RWPE2 (cell line): Measurements from ENCODE around the gene LAIR1.

Experiments used
- ATAC-seq: fragments of 200-7000 bp; cut with Tn5 transposase; 3 replicates; pipeline ENCODE4 v1.9.1; 2021; ENCODE audit warnings: low read depth
- DNase-seq: peaks from one replicate; pipeline ENCODE4 v3.0.0-alpha.2; 2020; ENCODE audit warnings: low spot score
- H3K27ac ChIP-seq: fragments of 450-650 bp; 2 replicates; pipeline ENCODE4 v1.5.1; 2017; ENCODE audit warnings: mild to moderate bottlenecking; ENCODE audit not compliant: poor library complexity, severe bottlenecking
- H3K27me3 ChIP-seq: fragments of 250-450 bp; sonication (Bioruptor Pico); 2 replicates; pipeline ENCODE4 v1.5.1; 2021; ENCODE audit warnings: mild to moderate bottlenecking, moderate library complexity; ENCODE audit not compliant: insufficient read depth, poor library complexity, severe bottlenecking
- H3K36me3 ChIP-seq: fragments of 250-450 bp; sonication (Bioruptor Pico); 2 replicates; pipeline ENCODE4 v1.5.1; 2020; ENCODE audit warnings: low read depth, mild to moderate bottlenecking, moderate library complexity
- H3K4me1 ChIP-seq: fragments of 250-450 bp; sonication (Bioruptor Pico); 2 replicates; pipeline ENCODE4 v1.5.1; 2021; ENCODE audit warnings: mild to moderate bottlenecking, moderate library complexity; ENCODE audit not compliant: insufficient read depth, poor library complexity, severe bottlenecking
- H3K4me3 ChIP-seq: fragments of 250-450 bp; sonication (Bioruptor Pico); 2 replicates; pipeline ENCODE4 v1.5.1; 2021; ENCODE audit warnings: mild to moderate bottlenecking, moderate library complexity; ENCODE audit not compliant: severe bottlenecking
- H3K9me3 ChIP-seq: fragments of 250-450 bp; sonication (Bioruptor Pico); 2 replicates; pipeline ENCODE4 v1.5.1; 2021; ENCODE audit warnings: mild to moderate bottlenecking, moderate library complexity; ENCODE audit not compliant: severe bottlenecking
- CTCF ChIP-seq: fragments of 450-650 bp; IDR thresholded peaks from one replicate; pipeline ENCODE4 v1.5.1; 2017; ENCODE audit warnings: mild to moderate bottlenecking, moderate library complexity; ENCODE audit not compliant: poor library complexity, severe bottlenecking

LAIR1 gene

GRCh38 chr19:54317108-54317964, 47.4 kb downstream of the LAIR1 start:
- H3K27ac ChIP-seq: no peak overlapping the region
- no peaks in the 10 kb centered on the region for H3K9me3 ChIP-seq
- ATAC-seq: no peak
- no peak for DNase-seq
- H3K27me3 ChIP-seq: peaks cover 7% of the 10 kb centered on the region
- H3K4me3 ChIP-seq: no peak overlapping the region
- no peaks in the 10 kb centered on the region for H3K4me1 ChIP-seq
- no peak for TF ChIP-seq CTCF
- H3K36me3 ChIP-seq: no peaks in the 10 kb centered on the region

GRCh38 chr19:54316746-54317107, 48.0 kb downstream of the LAIR1 start:
- no peaks in the 10 kb centered on the region for H3K9me3 ChIP-seq
- H3K27ac ChIP-seq: no peak overlapping the region
- no peaks in the 10 kb centered on the region for H3K4me1 ChIP-seq
- TF ChIP-seq CTCF: no peak
- H3K4me3 ChIP-seq: no peak overlapping the region
- peaks cover 7% of the 10 kb centered on the region for H3K27me3 ChIP-seq
- no peak for DNase-seq
- H3K36me3 ChIP-seq: no peaks in the 10 kb centered on the region
- no peak for ATAC-seq

- DNase-seq: no peak
- no peaks in the 10 kb centered on the region for H3K9me3 ChIP-seq
- ATAC-seq: no peak
- H3K4me1 ChIP-seq: no peaks in the 10 kb centered on the region
- H3K36me3 ChIP-seq: no peaks in the 10 kb centered on the region
- no peak for TF ChIP-seq CTCF
- no peak overlapping the region for H3K27ac ChIP-seq
- no peak overlapping the region for H3K4me3 ChIP-seq
- peaks cover 7% of the 10 kb centered on the region for H3K27me3 ChIP-seq
These were observed 48.8 kb downstream of the LAIR1 start for GRCh38 chr19:54315956-54316355.

GRCh38 chr19:54312436-54313377, 52.0 kb downstream of the LAIR1 start, which contains the start of gene LILRA5:
Gene LILRA5 (minus strand): TSS chr19:54313166. CDS start chr19:54313019, 147 bp downstream.
- ATAC-seq (no peak), DNase-seq (no peak)
- H3K27me3 ChIP-seq: peaks cover 7% of the 10 kb centered on the region
- no peak within 1 kb of the TSS for H3K27ac ChIP-seq
- no peaks in the 10 kb centered on the region for H3K4me1 ChIP-seq
- H3K9me3 ChIP-seq: no peaks in the 10 kb centered on the region
- no peak within 1 kb of the TSS for H3K4me3 ChIP-seq
- H3K36me3 ChIP-seq: no peaks in the 10 kb centered on the region
- no peak for TF ChIP-seq CTCF
